ENCODE data around the gene LGALS4.
"Not testable (repeated sequence)": the region's sequence is repeated elsewhere in the genome, so short reads cannot be mapped to it uniquely, and the experiment has no call there.

DNA sequence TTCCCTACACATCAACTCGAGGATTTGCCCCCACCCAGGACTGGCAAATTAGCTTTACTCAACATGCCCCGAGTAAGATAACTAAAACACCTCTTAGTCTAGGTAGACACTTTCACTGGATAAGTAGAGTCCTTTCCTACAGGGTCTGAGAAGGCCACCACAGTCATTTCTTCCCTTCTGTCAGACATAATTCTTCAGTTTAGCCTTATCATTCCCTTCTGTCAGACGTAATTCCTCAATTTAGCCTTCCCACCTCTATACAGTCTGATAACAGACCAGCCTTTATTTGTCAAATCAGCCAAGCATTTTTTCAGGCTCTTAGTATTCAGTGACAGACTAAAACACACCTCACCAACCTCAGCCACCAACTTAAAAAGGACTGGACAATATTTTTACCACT, 59.0 kb downstream of the LGALS4 start:
- TF ChIP-seq EZH2 (IDR thresholded peaks at IDR 0.05; ENCODE audit: insufficient read depth, poor library complexity, severe bottlenecking); EZH2phosphoT487 (IDR thresholded peaks at IDR 0.05; ENCODE audit: insufficient read depth, low read depth): not testable (repeated sequence)
